Stimulated activated CD4-positive, alpha-beta T cell treated with anti-CD3 and anti-CD28 coated beads, Interleukin-1b, Interleukin-23, amount 100 ng/mL, for 4 hours (primary cell): ENCODE measurements around the gene CTSC.
"Not testable (repeated sequence)": the region's sequence is repeated elsewhere in the genome, so short reads cannot be mapped to it uniquely, and the experiment has no call there.

ENCODE experiments used
- DNase-seq, 2 donors: peaks; one replicate each; pipeline ENCODE4 v3.0.0-alpha.2; 2020; ENCODE audit warnings: low read depth in 2 of 2

The CTSC gene

DNA sequence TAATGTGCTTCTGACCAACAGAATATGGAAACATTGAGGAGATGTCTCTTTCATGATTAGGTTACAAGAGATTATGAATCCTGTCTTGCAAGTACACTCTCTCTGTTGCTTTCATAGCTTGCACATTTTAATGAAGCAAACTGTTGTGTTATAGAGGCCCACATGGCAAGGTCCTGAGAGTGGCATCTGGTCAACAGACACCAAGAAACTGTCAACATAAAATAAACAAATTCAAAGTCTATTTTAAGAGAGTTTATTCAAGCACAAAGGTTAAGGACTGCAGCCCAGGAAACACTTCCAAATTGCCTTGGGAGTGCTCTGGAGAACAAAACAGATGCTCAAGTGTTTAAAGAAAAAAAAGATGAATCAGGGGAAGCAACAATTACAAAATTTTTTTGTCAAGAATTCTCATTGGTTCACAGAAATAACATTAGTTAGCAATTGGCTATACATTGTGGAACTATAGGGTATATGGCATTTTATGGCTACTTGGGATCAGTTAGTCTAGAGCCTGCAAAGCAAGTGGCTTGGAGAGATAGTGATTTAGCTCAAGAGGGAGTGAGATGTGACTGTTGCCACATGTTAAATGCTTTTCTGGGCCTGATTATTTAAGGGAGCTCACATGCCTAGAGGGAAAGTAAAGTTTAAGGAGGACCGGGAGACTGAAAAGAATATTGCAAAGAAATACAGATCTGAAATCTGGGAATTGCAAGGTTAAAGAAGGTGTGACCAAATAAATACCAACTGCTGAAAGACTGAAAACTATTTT is 54.6 kb downstream of the CTSC start:
- DNase-seq: no peak

DNA sequence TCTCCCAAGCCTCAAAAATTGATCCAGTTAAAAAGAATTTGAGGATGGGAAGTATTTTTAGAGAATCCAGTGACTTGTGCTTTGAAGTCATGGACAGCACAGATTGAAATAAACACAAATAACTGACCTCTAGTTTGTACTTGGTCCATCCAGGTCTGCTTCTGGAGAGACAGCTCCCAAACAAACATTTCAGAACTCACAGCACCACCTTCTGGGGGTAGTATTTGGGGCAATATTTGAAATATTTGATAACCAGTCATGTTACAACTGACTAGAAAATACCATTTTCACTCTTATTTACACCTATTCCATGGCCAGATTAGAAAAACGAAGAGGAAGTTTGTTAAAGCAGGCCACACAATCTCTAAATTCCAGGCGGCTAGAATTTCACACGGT is 56.2 kb downstream of the CTSC start:
- no peak for DNase-seq

DNA sequence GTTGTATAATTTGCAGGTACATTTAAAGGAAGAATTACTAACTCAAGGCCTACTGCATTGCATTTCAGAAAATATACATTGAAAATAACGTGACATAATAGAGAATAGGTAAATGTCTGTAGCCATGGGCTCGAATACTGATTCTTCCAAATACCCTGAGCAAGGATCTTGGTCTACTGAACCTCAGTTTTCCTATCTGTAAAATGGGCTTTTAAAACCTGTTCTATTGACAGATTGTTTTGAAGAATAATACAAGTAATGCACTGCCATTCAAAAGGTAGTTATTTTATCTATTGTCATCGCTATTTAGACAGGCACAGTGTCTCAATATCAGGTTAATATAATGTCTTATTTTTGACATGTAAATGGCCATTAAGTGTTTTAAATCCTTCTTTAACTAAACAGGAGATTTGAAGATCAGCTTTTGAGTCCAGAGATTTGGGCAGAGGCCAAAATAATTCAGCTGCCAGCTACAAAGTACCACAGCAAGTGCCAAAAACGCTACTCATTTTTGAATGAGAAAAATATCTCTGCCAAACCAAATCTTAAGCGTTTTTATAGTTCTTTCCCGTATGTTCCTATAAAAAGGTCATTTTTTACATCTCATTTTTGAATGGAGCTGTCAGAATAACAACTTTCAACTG is 56.7 kb downstream of the CTSC start:
- no peak for DNase-seq

DNA sequence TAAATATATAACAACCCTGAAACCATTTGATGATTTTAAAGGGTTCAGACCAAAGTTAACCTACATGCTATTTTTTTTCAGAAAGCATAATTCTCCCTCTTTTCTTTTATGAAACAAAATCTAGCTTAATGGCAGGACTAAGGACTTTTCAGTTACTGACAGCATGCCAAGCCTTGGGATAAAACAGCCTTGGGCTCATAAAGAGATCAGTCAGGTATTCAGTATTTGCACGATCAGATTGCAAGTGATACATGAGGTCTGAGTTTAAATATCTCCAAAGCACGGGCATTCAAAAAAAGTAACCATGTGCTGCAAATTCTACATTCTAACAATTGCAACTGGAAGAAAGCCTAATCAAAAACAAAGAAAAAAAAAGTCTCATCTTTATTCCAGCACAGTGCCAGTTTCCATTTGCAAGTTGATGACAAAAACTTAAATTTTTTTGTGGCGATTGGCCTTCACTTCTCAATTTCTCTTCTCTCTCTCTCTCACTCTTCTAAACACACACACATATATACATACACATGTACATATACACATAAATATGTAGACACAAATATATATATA is 60.1 kb downstream of the CTSC start:
- no peak for DNase-seq

DNA sequence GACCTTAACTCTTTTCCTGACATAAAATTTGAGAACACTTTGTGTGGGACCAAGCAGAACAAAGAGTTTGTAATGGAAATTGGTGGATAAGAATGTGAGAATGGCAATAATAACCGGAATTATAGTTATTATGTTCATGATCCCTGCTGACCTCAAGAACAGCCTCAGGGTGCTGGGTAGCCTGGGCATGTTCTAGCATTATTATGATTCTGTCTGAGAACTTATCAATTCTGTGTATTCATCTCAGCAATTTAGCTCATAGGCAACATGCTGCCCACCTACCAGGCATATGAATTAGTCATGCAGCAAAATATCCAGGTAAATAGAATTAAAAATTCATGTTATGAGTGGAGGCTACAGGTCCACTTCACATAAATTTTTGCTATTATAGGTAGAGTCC is 61.9 kb downstream of the CTSC start:
- DNase-seq: no peak

DNA sequence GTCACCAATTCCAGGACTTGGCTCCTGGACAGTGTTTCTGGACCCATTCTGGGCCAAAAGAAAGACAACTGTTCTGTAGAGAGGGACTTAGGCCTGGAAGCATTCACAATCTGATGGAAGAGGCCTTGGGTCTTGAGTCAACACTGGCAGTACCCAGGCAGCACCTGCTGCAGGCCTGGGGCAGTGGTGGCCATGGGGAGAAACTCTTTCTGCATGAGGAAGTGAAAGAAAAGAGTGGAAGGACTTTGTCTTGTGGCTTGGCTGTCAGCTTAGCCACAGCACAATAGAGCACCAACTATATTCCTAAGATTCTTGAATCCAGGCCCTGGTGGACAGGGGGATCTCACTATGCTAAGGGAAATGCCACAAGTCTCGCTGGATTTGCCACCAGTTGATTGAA is 70.6 kb downstream of the CTSC start:
- DNase-seq: no peak

DNA sequence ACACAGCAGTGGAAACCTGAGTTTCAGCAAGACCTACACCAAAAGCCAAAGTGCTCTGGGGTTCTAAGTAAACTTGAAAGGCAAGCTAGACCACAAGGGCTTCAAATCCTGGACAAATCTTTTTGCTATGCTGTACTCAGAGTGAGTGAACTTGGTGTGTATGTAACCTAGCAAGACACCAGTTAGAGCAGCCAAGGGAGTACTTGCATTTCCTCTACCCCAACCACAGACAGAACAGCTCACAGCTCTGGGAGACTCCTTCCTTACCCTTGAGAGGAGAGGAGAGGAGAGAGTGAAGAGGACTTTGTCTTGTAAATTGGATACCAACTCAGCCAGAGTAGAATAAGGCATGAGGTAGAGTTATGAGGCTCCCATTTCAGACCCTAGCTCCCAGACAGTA is 71.4 kb downstream of the CTSC start:
- DNase-seq: no peak

DNA sequence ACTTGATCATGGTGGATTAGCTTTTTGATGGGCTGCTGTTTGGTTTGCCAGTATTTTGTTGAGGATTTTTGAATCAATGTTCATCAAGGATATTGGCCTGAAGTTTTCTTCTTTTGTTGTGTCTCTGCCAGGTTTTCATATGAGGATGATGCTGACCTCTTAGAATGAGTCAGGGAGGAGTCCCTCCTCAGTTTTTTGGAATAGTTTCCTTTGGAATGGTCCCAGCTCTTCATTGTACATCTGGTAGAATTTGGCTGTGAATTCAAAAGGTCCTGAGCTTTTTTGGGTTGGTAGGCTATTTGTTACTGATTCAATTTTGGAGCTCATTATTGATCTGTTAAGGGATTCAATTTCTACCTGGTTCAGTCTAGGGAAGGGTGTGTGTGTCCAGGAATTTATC is 78.1 kb downstream of the CTSC start:
- no peak for DNase-seq

DNA sequence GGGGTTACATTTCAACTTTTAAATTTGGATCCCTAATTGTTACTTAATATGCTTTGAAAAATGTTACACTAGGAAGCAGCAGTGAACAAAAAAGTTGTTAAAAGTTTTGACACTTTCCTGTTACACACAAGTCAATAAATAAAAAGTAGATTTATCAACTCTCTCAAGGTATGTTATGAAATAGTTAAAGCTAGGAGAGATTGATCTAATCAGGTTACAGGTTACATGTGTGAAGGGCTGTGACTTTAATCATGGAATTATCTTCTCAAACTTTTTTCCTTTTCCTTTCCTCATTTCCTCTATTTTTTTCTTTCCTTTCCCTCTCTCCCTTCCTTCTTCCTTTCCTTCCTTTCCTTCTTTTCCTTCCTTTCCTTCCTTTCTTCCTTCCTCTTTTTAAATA is 85.3 kb downstream of the CTSC start:
- no peak for DNase-seq

DNA sequence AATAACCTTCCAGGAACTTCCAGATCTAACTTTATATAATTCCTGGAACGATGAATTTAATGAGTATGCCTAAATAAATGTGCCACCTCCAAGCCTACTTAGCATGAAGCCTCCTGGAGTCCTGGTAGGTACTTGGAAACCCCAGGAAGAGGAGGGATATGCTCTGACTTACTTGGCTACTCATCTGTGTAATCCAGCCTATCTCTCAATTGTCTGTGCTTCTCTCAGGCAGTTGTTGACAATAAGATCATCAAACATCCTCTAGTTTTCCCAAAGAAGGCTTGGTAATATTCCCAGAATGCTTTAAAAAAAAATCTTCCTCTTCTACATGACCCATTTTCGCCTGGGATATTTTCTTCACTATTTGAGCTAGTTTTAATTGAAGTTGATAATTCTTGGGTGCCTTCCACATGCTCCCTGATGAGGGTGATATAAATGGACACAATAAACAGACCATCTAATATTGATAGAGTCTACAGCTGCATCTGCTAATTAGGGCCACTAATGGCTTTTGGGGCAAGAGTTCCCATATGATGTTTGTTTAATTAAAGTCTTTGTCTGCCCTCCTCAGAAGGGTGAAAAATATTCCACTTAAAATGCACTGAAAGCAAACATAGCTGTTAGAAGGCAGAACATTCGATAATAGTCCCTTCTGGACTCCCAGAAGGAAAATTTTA is 86.8 kb downstream of the CTSC start:
- DNase-seq: no peak

DNA sequence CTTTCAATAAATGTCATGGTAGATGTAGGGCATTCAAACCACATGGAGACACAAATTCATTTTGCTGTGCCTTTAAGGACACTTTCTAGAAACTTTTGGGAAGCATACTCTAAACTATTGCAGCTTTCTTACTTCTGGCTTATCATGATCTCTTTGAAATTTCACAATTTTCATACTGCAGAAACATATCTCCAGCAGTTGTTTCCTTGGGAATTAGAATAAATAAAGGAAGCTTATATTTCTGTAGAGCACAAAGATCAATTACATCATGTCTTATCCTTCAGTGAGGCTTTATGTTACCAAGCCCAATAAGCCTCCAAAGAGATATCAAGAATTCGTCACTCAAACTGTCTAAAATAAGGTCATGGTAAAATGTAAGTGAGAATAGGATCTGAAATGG is 87.8 kb downstream of the CTSC start:
- no peak for DNase-seq

DNA sequence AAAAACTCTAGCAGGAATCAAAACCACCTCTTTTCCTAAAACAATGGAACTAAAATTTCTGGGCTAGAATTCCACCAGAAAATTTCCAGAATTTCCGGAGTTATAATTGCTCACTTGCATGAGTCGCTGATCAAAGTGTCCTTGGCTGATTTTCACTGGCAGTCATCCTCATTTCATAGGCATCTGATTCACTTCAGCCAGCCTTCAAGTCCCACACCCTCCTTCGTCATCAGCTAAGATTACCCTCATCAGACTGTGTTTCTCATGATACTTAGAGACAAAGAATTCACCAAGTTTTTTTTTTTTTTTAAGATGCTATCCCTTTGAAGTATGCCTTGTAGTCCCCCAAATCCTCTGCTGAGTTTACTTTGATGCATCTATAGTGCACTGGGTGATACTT is 90.8 kb downstream of the CTSC start:
- DNase-seq: no peak

DNA sequence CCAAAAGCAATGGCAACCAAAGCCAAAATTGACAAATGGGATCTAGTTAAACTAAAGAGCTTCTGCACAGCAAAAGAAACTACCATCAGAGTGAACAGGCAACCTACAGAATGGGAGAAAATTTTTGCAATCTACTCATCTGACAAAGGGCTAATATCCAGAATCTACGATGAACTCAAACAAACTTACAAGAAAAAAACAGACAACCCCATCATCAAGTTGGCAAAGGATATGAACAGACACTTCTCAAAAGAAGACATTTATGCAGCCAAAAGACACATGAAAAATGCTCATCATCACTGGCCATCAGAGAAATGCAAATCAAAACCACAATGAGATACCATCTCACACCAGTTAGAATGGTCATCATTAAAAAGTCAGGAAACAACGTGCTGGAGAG is 92.0 kb downstream of the CTSC start:
- DNase-seq: not testable (repeated sequence)
